Mesenteric fat pad (tissue), 1 donor: ENCODE measurements around the gene KIRREL2. TPM values are rescaled to one million over a fixed set of nuclear protein-coding genes. Genes with fewer than 3 reads are reported as not detected.
"Not testable (repeated sequence)": the region's sequence is repeated elsewhere in the genome, so short reads cannot be mapped to it uniquely, and the experiment has no call there.

Source experiments
- DNase-seq: peaks from one replicate; pipeline ENCODE4 v3.0.0-alpha.2; 2020; ENCODE audit warnings: low spot score
- long read RNA-seq: library from polyadenylated mRNA; unstranded; transcript quantifications from one replicate; pipeline ENCODE4 v2.0.0, GENCODE V29; 2020
- total RNA-seq: library from RNA; stranded (reverse); fragmentation: NEBNext Ultra II Directional; extraction: Animal tissue kit (Norgen Biotek cat#: 25700); gene quantifications from one replicate; pipeline ENCODE4 v1.2.1, GENCODE V29; 2021
- donor health status: DM: yes; HTN: yes; CAD: no.

KIRREL2 gene
- total RNA-seq: not detected
- long read RNA-seq: 0 reads

DNA sequence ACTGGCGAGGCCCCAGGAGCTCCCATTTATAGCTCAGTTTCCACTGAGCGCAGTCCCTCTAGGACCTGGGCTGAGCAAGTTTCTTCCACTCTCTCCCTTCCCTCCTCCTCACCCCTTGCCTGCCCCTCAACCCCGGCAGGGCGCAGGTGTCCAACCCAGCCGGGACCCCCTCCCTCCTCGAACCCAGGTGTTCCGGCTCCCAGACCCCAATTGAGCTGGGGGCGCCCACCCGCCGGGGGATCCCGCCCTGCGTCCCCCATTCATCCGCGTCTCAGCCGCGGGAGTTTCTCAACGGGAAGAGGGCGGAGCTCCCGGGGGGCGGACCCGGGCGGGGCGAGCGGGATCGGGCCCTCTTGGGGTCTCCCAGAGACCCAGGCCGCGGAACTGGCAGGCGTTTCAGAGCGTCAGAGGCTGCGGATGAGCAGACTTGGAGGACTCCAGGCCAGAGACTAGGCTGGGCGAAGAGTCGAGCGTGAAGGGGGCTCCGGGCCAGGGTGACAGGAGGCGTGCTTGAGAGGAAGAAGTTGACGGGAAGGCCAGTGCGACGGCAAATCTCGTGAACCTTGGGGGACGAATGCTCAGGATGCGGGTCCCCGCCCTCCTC, at the start of gene KIRREL2:
Gene KIRREL2, plus strand, starts transcription at position 366 of the 604 bp plus-strand sequence. Its CDS starts 209 bp downstream, at position 575.
- no peak for DNase-seq

DNA sequence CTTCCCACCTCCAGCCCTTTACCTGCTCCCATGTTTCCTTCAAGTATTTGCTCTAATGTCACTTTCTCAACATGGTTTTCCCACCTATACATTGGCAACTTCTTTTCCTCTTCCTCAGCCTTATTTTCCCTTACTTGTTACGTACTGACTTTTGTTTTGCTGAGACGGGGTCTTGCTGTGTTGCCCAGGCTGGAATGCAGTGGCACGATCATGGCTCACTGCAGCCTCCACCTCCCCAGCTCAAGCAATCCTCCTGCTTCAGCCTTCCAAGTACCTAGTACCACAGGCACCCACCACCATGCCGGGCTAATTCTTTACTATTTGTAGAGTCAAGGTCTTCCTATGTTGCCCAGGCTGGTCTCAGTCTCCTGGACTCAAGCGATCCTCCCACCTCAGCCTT, 49.1 kb upstream of the KIRREL2 start:
- no peak for DNase-seq

- no peak for DNase-seq
These were observed 45.1 kb upstream of the KIRREL2 start for GRCh38 chr19:35811317-35812219.

DNA sequence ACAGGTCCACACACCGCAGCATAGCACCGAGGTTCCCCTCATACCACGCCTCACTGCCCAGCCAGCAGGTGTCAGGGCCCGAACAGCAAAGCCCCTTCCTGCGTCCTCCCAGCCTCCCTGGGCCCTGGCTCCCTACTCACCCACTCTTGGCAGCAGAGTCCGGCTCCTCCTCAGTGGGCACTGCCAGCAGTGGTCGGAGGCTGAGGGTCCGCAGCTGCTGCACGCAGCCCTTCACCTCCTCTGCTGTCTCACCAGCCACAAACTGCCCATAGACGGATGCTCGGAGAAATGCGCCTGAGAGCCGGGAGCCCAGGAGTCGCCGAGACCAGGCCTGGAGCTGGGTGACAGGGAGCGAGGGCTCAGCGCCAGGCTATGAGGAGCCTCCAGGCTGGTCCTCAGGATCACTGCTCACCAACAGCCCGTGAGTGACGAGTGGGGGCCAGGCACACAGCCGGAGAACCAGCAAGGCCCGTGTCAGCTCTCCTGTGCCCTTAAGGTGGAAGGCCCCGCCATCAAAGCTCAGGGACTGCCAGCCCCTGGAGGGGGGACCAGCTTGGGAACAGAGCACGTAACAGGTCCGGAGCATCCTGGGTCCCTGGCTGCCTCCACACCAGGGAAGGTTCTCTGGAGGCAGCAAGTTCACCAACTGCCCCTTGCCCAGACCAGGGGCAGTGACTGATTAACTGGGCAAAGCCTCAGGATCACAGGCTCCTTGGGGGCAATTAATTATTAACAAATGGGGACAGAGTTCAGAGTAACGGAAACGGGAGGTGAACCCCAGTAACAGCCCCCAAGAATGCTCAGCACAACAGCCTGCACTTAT, 44.3 kb upstream of the KIRREL2 start, which contains the start of gene PRODH2:
Gene PRODH2, minus strand, starts transcription at position 626 of the 823 bp plus-strand sequence. Its CDS starts 40 bp downstream, at position 586.
- DNase-seq: no peak

GRCh38 chr19:35813043-35813890, 43.4 kb upstream of the KIRREL2 start:
- no peak for DNase-seq

GRCh38 chr19:35816262-35816661, 40.4 kb upstream of the KIRREL2 start:
- no peak for DNase-seq

DNA sequence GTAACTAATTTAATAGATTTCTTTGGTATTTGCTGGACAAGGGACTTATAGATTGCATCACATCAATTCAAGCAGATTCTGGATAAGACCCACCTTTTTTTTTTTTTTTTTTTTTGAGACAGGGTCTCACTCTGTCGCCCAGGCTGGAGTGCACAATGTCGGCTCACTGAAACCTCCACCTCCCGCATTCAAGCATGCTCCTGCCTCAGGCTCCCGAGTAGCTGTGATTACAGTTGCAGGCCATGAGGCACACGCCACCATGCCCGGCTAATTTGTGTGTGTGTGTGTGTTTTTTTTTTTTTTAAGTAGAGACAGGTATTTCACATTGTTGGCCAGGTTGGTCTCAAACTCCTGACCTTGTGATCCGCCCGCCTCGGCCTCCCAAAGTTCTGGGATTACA, 39.9 kb upstream of the KIRREL2 start:
- no peak for DNase-seq

GRCh38 chr19:35818445-35818844, 38.3 kb upstream of the KIRREL2 start:
- no peak for DNase-seq

DNA sequence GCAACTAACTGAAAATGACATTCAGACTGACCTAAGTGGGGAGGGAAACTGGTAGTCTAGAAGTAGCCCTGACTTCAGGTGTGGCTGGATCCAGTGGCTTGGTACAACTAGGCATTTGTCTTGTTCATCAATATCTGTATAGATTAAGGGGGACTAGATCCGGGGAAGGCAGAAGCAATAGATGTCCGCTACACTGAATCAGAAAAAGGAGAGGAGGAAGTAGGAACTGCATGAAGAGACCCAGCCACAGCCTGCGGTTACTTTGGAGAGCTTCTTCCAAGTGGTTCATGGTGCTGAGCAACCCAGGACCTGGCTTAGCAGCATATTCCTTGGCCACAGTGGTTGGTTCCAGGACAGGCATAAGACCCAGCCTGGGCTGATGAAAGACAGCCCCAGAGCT, 34.1 kb upstream of the KIRREL2 start:
- DNase-seq: no peak

DNA sequence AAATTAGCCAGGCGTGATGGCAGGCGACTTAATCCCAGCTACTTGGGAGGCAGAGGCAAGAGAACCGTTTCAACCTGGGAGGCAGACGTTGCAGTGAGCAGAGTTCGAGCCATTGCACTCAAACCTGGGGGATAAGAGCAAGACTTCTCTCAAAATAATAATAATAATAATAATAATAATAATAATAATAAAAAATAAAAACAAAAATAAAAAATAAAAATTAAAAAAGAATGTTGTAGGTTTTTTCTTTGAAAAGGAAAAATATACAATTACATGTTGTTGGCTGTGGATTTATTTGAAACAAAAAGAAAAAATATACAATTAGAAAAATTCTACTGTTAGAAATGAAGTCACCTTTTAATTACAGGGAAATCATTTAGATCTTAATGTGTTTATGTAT, 32.6 kb upstream of the KIRREL2 start:
- DNase-seq: no peak

- no peak for DNase-seq
These were observed 27.9 kb upstream of the KIRREL2 start for GRCh38 chr19:35828692-35829301.

DNA sequence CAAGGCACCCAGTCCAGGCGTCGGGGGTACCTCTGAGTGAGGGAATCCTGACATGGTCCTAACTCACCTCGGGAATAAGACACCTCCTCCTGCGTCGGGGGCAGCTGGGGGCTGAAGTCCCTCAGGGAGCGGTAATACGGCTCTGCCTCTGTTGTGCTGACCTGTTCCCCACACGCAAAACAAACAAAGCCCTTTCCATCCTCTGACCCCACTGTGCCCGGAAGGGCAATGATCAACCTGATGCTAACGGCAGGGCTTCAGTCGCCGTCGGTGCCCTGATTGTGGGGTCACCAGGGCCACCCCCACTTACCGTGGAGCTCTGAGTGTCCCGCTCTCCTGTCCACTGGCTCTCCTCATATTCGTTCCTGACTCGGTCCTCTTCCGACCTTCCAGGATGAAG, 25.7 kb upstream of the KIRREL2 start:
- DNase-seq: no peak

DNA sequence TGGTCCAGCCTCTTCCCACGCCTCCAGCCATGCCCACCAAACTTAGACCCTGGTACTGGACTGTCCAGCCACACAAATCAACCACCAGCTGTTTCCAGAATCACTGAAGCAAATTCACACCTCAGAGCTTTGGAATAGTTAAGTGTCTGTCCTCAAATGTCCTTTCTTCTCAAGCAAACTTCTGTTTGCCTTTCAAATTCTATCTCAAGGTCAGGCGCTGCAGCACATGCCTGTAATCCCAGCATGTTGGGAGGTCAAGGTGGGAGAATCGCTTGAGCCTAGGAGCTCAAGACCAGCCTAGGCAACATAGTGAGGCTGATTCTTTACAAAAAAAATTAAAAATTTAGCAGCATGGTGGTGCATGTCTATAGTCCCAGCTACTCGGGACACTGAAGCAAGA, 24.7 kb upstream of the KIRREL2 start:
- no peak for DNase-seq

GRCh38 chr19:35833972-35834371, 22.7 kb upstream of the KIRREL2 start:
- DNase-seq: no peak

- not testable (repeated sequence) for DNase-seq
These were observed 20.6 kb upstream of the KIRREL2 start for GRCh38 chr19:35836096-35836495.

GRCh38 chr19:35841961-35842595, 14.6 kb upstream of the KIRREL2 start:
- no peak for DNase-seq

DNA sequence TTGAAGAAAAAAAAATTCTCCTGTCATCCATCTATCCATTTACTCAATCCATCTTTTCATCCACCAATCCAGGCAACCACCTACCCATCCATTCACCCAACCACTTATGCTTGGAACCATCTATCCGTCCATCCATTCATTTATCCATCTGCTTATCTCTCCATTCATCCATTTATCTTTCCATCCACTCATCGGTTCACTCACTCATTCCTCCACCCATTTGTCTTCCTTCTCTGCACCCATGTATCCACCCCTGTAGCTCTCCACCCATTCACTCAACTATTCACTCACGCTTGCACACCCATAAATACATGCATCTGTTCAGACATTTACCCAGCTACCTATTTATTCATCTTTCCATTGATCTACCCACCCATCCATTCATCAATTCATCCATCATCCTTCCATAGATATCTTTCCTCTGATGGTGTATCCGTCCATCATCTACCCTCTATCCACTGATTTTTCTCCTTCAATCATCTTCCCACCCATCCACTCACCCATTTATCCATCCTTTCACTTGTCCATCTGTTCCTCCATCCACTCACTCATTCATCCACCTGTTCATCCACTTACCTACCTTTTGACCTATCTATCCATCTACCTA, 13.9 kb upstream of the KIRREL2 start:
- no peak for DNase-seq

DNA sequence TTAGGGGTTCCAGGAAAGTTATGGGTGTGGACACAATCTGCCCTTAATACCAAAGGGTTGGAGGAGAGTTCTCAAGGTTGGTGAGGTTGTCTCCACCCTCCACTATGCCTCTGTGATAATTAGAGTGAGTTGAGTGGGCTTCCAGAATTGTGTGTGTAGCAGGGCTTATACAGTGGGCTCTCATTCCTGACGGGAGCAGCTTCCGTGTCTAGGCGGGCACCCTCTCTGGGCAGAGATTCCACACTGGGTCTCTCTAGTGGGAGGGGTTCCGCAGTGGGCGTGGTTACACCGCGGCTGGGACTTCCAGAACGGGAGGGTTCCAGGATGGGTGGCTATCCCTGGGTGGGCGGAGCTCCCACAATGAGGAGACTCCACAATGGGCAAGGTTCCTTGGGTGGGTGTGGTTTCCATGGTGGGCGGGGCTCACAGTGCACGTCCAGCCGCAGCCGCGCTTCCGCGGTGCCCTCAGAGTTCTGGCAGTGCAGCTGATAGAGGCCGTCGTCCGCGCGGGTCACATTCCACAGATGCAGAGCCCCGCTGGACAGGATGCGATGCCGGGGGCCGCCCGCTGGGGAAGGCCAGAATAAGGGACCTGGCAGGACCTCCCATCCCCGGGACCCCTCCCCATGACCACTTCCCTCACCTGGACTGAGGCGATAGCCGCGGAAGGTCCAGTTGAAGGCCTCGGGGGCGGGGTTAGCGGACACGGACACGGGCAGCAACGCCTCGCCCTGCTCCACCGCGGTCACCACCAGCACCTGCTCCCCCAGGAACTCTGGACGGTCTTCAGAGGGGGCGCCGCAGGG, 12.8 kb upstream of the KIRREL2 start:
- DNase-seq: no peak
